Measurements from ENCODE around the gene KAZALD1.

Gene KAZALD1

DNA sequence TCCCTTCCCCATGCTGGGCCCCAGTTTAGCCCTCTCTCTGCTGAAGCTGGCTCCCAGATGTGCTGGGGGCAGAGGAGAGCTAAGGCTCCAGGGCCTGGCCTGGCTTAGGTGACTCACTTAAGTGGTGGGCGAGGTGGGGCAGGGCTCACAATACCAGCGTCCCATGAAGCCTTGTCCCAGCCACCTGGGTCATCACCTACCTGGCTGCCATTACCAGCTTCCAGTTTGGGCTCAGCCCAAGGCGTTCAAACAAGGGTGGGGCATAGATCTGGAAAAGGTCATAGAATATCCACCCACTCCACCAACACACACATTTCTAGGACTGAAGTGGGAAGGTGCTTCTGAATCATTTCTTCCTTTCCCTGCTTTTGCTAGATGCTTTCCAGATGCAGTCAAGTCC is 8.3 kb downstream of the KAZALD1 start:
- DNase-seq = no peak

- DNase-seq = no peak
Measured at GRCh38 chr10:101071267-101071884, 9.6 kb downstream of the KAZALD1 start.

- no peak for DNase-seq
Measured at GRCh38 chr10:101071885-101072433, 10.2 kb downstream of the KAZALD1 start.

DNA sequence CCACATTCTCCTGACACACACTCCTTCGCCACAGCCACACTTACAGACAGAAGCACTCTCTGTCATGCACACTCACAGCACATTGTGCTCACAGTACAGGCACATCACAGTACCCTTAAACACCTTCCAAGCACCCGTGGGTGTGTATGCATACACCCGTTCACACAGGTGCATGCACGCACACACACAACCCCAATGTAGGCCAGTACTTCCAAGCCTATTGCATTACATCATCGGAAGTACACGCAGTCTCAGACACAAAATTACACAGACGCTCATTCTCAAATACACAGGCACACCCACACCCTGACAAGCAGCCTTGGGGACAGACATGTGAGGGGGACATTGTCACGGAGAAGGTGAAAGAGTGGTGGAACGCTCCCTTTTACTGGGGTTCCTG is 11.1 kb downstream of the KAZALD1 start:
- DNase-seq = no peak

DNA sequence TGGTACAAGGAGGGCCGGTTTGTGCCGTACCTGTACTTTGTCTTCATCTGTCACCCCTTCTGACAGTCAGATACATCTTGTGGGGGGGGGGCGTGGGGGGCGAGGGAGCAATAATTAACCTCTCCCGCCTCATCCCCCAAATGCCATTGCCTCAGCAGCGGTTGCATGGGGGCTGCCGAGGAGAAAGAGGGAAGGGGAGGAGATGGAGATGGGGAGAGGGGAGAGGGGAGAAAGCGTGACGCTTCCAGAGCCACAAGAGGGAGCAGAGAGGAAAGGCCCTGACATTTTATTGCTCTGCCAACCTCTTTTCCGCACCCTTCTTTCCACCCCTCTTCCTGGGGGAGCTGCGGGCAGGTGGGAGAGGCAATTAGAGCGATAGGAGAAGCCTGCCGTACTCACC is 11.8 kb downstream of the KAZALD1 start:
- no peak for DNase-seq

GRCh38 chr10:101075775-101076174 is 14.0 kb downstream of the KAZALD1 start:
- no peak for DNase-seq

- no peak for DNase-seq
Measured at GRCh38 chr10:101076630-101077029, 14.8 kb downstream of the KAZALD1 start.

- no peak for DNase-seq
Measured at GRCh38 chr10:101079874-101080273, 18.1 kb downstream of the KAZALD1 start.

DNA sequence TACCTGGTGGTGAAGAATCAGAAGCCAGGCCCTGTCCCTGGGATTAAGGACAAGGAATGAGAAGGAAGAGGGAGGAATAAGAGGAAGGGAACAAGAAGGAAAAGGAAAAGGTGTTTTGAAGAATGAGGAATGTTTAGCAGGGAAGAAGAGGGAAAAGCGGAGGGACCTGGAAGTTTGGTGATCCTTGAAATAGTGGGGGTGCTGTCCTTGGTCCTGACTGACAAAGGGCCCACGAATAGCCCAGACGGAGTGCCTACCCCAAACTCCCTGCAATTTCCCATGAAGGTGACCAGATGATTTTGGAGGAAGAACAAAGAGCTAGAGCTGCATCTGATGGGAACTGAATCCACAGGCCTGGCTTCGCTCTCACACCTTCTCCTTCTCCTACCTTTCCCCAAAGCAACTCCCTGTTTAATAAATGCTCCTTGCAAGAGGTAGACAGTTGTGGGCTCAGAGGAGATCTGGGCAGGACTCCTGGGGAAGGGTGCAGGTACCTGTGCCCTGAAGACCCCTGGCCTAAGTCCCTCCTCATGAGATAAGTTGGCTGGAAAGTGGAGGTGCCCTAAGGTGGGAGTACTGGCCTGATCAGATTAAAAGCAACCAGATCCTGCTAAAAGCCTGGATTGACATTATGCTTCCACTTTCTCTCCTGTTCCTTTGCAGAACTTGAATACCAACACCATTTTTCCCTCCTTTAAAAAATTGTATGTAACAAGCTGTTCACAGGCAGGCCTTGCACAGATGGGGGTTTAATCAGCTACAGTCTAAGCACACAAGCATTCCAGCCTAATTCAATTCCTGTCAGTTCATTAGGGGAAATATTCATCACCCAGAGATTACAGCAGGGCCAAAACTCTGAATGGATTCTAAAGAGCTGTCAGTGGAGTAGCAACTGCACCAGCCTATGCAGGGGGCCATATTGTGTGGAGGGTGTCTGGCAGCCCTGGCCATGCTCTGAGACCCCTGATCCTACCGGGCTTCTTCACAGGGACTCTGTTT is 19.4 kb downstream of the KAZALD1 start:
- no peak for DNase-seq

DNA sequence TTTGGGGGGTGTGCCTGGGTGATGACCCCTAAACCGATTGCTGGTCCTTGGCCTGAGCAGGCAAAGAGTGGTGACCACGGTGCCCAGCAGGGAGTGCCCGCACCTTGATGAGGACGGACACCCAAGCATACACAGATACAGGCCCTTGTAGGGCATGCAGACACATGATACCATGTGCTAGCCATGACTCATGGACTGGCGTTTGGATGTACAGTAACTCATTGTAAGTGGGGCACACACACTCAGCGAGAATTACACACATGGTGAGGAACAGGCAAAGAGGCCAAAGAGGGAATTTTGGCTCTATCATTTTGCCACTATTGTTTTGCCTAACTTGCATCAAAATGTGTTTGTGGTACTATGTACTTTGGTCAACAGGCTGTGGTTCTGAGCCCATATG is 24.1 kb downstream of the KAZALD1 start:
- no peak for DNase-seq

GRCh38 chr10:101087376-101087775 is 25.6 kb downstream of the KAZALD1 start:
- DNase-seq = no peak

DNA sequence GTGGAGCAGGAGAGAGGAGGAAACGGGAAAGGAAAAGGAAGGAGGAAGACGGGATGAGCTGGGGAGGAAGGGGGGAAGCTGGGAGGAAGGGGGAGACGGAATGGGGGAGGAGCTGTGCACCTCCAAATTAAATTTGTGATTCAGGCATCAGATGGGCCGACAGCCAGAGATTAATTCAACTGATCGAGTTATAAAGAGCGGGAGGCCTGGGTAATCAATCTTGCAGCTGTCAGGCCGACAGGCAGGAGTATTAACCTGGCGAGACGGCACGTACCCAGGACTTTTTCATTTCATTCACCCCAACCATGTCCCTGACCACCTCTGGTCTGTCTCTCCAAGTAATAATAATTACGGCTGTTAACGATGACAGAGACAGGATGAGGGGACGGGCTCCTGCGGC is 26.2 kb downstream of the KAZALD1 start:
- no peak for DNase-seq

DNA sequence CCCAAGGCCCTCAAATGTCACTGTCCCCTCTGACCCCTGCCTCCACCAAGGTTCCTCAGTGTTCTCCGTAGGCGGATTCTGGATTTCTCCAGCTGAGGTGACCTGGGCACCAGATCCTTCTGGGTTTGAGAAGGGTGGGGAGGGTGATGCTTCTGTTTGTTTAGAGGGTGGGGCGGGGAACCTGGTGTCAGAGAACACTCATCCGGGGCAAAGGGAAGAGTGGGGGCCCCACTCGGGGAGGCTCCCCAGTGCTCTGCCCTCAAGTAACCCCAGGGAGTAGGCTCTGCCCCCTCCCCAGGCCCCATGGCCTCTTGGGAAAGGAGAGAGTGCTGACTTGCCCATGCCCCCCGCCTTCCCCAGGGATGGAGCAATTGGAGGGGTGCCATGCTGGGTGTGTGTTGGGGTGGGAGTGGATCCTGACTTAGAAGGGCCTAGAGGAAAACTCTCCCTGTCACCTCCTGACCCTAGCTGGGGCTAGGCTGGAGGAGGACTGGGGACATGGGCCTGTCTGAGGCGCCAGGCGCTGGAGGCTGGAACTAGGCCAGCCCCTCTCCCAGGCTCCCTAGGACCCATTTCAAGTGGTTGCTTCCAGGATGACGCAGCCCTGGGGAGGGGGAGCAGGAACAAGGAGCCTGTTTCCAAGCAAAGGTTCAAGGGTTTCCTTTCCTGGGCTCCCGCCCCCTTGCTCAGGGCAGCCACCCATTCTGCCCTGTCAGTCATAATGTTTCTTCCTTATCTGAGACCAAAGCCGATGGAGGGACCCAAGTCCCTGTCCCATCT is 27.9 kb downstream of the KAZALD1 start:
- DNase-seq = no peak

GRCh38 chr10:101090597-101090996 is 28.8 kb downstream of the KAZALD1 start:
- DNase-seq = no peak

DNA sequence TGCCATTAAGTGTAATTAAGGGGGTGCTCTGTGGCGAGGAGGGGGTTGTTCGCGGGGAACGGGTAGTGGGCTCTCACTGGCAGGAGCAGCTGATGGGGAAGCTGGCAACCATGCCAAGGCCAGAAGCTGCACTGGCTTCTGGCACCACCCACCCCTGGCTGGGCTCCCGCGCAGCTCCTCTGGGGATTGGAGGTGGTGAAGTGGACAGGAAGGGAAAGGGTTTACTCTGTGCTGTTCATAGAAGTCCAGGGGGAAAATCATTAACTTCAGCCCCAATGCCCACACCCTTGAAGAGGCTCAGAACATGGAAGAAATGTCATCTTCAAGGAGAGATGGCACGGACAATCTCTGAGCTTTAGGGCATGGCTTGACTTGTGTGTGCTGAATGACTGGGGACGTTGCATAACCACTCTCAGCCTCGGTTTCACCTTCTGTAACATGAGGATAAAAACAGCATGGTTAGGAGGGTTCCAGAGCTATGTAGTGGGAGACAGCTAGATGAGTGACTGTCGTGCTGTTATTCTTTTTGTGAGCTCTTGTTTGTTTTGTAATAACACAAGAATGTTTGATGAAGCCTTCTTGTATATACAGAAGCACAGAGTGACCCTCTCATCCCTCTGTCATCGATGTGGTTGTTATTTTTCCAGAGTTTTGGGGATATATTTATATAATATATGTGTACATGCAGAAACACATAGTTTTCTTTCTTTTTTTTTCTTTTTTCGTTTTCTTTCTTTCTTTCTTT is 29.9 kb downstream of the KAZALD1 start:
- no peak for DNase-seq

- DNase-seq = no peak
Measured at GRCh38 chr10:101092881-101093354, 31.1 kb downstream of the KAZALD1 start.

DNA sequence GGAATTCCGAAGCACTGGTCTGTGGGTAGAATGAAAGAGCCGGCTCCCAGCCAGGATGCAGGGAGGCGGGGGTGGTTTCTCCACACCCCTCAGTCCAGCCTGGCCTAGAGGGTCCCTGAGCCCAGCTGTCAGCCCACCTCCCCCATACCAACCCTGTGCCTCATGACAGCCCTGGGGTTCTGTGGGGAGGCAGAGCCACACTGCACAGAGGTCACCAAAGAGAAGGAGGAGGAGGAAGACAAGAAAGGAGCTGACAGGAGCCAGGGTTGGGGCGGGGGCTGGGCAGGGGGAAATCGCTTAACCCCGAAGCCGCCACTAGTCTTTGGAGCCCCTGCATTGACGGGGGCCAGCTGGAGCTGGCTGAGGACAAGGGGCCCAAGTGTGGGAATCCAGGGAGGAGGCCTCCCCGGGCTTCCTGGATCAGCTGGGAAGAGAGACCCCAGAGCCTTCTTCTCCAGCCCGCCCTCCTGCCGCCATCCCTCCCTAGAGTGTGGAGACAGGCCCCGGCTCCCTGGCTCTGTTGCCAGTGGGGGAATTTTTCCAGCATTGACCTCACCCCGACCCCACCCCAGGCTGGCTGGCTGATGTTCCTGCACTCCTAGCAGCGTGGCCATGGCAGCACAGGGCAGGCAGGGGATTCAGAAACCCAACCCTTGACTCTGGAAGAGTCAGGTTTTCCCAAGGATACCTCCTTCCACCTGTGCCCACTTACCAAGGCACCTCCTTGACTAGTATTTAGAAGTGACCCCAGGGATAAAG is 32.5 kb downstream of the KAZALD1 start:
- DNase-seq = no peak

- no peak for DNase-seq
Measured at GRCh38 chr10:101095004-101095403, 33.2 kb downstream of the KAZALD1 start.

GRCh38 chr10:101095550-101096213 is 33.9 kb downstream of the KAZALD1 start:
- peak; percentile 8 for DNase-seq

DNA sequence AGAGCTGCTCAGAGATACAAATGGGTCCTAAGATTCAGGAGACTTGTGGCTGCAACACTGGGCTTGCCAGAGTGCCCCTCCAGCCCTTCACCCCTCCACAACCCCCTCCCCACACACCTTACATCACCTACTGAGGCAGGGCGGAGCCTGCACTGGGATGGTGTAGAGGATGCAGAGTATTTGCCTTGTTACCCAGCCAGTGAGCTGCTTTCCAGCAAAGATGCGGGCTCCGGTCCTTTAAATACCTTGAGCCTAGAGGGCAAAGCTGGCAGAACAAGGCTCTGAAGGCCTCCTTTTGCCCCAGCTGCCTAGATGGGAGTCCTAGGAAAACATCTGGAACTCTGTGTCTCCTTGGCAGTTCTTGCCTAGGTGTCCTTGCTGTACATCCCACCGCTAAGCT is 34.6 kb downstream of the KAZALD1 start:
- DNase-seq = no peak

GRCh38 chr10:101097881-101098280 is 36.1 kb downstream of the KAZALD1 start:
- no peak for DNase-seq

All from DMS79 (cell line).